Lower lobe of right lung (tissue), 2 donors: ENCODE data around the gene LRRC1. TPM values are rescaled to one million over a fixed set of nuclear protein-coding genes. Genes with fewer than 3 reads are reported as not detected.

Source experiments
- ATAC-seq, 2 donors: fragments of 200-7000 bp; cut with Tn5 transposase; one replicate each; pipeline ENCODE4 v1.9.1; 2020 to 2022; ENCODE audit warnings: mild to moderate bottlenecking in 2 of 2, moderate library complexity in 2 of 2
- DNase-seq: peaks from one replicate; pipeline ENCODE4 v3.0.0-alpha.2; 2020
- H3K27ac ChIP-seq: fragments of 200-600 bp; one replicate; pipeline ENCODE4 v1.8.0; 2022
- H3K27me3 ChIP-seq: fragments of 200-600 bp; one replicate; pipeline ENCODE4 v1.8.0; 2022; ENCODE audit warnings: low read depth
- H3K36me3 ChIP-seq: fragments of 200-600 bp; one replicate; pipeline ENCODE4 v1.8.0; 2022; ENCODE audit warnings: mild to moderate bottlenecking
- H3K4me1 ChIP-seq: fragments of 200-600 bp; one replicate; pipeline ENCODE4 v1.8.0; 2022
- H3K4me3 ChIP-seq: fragments of 200-600 bp; one replicate; pipeline ENCODE4 v1.8.0; 2022; ENCODE audit warnings: mild to moderate bottlenecking
- H3K9me3 ChIP-seq: fragments of 200-600 bp; one replicate; pipeline ENCODE4 v1.8.0; 2022
- intact Hi-C: fragments of 100-400 bp; cut with DNase I; formaldehyde crosslinking; loops from one replicate; pipeline ENCODE4 v1.11.0; 2022
- total RNA-seq: library from RNA; stranded (reverse); fragmentation: NEBNext Ultra II Directional; extraction: Animal tissue kit (Norgen Biotek cat#: 25700); gene quantifications from one replicate; pipeline ENCODE4 v1.2.1, GENCODE V29; 2021
- TF ChIP-seq, protein P1 (sequence below): fragments of 200-600 bp; IDR thresholded peaks from one replicate; pipeline ENCODE4 v1.8.0; 2022; ENCODE audit warnings: antibody characterized with exemption, mild to moderate bottlenecking
- donor health status: DM: no; HTN: yes; CAD: no; lungs with severe emphysema.

The LRRC1 gene
- total RNA-seq, 1 donor from 2014 or later = 13.4 TPM

GRCh38 chr6:53877151-53877550 lies 82.3 kb downstream of the LRRC1 start:
- Histone ChIP-seq H3K4me3 (no peak overlapping the region), H3K36me3 (no peaks in the 10 kb centered on the region), H3K27ac (no peak overlapping the region), H3K9me3 (peaks cover 5% of the 10 kb centered on the region), H3K27me3 (no peaks in the 10 kb centered on the region), H3K4me1 (no peaks in the 10 kb centered on the region)
- intact Hi-C loops = no loop called here
- TF ChIP-seq, protein P1, sequence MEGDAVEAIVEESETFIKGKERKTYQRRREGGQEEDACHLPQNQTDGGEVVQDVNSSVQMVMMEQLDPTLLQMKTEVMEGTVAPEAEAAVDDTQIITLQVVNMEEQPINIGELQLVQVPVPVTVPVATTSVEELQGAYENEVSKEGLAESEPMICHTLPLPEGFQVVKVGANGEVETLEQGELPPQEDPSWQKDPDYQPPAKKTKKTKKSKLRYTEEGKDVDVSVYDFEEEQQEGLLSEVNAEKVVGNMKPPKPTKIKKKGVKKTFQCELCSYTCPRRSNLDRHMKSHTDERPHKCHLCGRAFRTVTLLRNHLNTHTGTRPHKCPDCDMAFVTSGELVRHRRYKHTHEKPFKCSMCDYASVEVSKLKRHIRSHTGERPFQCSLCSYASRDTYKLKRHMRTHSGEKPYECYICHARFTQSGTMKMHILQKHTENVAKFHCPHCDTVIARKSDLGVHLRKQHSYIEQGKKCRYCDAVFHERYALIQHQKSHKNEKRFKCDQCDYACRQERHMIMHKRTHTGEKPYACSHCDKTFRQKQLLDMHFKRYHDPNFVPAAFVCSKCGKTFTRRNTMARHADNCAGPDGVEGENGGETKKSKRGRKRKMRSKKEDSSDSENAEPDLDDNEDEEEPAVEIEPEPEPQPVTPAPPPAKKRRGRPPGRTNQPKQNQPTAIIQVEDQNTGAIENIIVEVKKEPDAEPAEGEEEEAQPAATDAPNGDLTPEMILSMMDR = no peak
- DNase-seq (no peak), ATAC-seq (no peak)

- H3K4me3 ChIP-seq = no peak overlapping the region
- H3K4me1 ChIP-seq = no peaks in the 10 kb centered on the region
- no peaks in the 10 kb centered on the region for H3K36me3 ChIP-seq
- ATAC-seq (no peak), DNase-seq (no peak)
- intact Hi-C loops = no loop called here
- no peaks in the 10 kb centered on the region for H3K27me3 ChIP-seq
- no peaks in the 10 kb centered on the region for H3K9me3 ChIP-seq
- H3K27ac ChIP-seq = no peak overlapping the region
- TF ChIP-seq, protein P1 = no peak
These were observed 84.0 kb downstream of the LRRC1 start for GRCh38 chr6:53878808-53879207.

- no peak for DNase-seq
- Histone ChIP-seq H3K9me3 (no peaks in the 10 kb centered on the region), H3K36me3 (no peaks in the 10 kb centered on the region), H3K27ac (no peak overlapping the region), H3K4me1 (no peaks in the 10 kb centered on the region), H3K4me3 (no peak overlapping the region), H3K27me3 (no peaks in the 10 kb centered on the region)
- intact Hi-C loops = no loop called here
- TF ChIP-seq, protein P1 = no peak
- no peak for ATAC-seq
These were observed 84.8 kb downstream of the LRRC1 start for GRCh38 chr6:53879608-53880007.

- Histone ChIP-seq H3K27ac (no peak overlapping the region), H3K36me3 (no peaks in the 10 kb centered on the region), H3K4me3 (no peak overlapping the region), H3K4me1 (no peaks in the 10 kb centered on the region), H3K27me3 (no peaks in the 10 kb centered on the region), H3K9me3 (no peaks in the 10 kb centered on the region)
- no peak for ATAC-seq
- no peak for DNase-seq
- intact Hi-C loops = no loop called here
- TF ChIP-seq, protein P1 = no peak
These were observed 92.5 kb downstream of the LRRC1 start for GRCh38 chr6:53887316-53887715.

GRCh38 chr6:53888931-53889330 lies 94.1 kb downstream of the LRRC1 start:
- Histone ChIP-seq H3K4me1 (no peaks in the 10 kb centered on the region), H3K9me3 (no peaks in the 10 kb centered on the region), H3K36me3 (no peaks in the 10 kb centered on the region), H3K27ac (no peak overlapping the region), H3K4me3 (no peak overlapping the region), H3K27me3 (no peaks in the 10 kb centered on the region)
- DNase-seq = no peak
- TF ChIP-seq, protein P1 = no peak
- no peak for ATAC-seq
- intact Hi-C loops = no loop called here

GRCh38 chr6:53889365-53889764 lies 94.6 kb downstream of the LRRC1 start:
- Histone ChIP-seq H3K4me1 (no peaks in the 10 kb centered on the region), H3K4me3 (no peak overlapping the region)
- no peak for ATAC-seq

More at GRCh38 chr6:53889365-53889764, 94.6 kb downstream of the LRRC1 start:
- DNase-seq = no peak
- no peaks in the 10 kb centered on the region for H3K36me3 ChIP-seq
- no peaks in the 10 kb centered on the region for H3K9me3 ChIP-seq
- intact Hi-C loops = no loop called here
- H3K27me3 ChIP-seq = no peaks in the 10 kb centered on the region
- H3K27ac ChIP-seq = no peak overlapping the region
- TF ChIP-seq, protein P1 = no peak
